Suppressor macrophage treated with lipopolysaccharide for 1 hour (primary cell): ENCODE measurements around the gene PKP4.
"Not testable (repeated sequence)": the region's sequence is repeated elsewhere in the genome, so short reads cannot be mapped to it uniquely, and the experiment has no call there.

ENCODE experiments used
- DNase-seq, 3 donors: peaks; one replicate each; pipeline ENCODE4 v3.0.0-alpha.2; 2020 to 2022

The PKP4 gene

DNA sequence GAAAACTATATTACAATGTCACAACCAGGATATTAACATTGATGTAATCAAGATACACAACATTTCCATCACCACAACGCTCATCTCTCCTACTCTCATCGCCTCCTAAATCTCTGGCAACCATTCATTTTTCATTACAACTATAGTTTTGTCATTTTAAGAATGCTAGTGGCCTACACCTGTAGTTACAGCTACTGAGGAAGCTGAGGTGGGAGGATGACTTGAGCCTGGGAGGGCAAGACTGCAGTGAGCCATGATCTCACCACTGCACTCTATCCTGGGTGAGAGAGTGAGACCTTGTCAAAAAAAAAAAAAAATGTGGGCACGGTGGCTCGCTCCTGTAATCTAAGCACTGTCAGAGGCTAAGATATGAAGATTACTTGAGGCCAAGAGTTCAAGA is 10.5 kb downstream of the PKP4 start:
- DNase-seq: no peak

- not testable (repeated sequence) for DNase-seq
Measured at GRCh38 chr2:158472829-158473228, 16.1 kb downstream of the PKP4 start.

- DNase-seq: not testable (repeated sequence)
Measured at GRCh38 chr2:158473300-158473699, 16.5 kb downstream of the PKP4 start.

GRCh38 chr2:158473719-158474392 is 17.1 kb downstream of the PKP4 start:
- DNase-seq: no peak

DNA sequence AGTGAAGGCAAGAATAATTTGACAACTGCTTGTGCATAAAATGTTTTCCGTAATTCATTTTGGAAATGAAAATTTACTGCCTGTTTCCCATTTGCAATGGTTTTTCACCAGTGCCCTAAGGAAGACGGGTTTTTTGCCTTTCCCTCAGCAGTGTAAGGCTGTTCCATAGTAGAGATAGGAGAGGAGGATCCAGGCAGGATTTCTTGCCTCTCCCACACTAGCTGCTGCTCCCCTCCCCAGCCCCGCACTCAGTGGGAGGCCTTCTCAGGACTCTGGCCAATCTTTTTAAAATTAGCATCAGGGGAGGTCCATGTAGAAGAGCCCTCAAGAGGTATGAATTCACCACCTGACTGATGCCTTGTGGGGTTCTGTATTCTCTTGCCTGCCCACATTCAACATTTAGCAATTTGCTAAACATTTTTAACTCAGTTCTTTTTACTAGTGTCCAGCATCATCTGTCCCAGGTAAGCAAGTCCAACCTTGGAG is 17.8 kb downstream of the PKP4 start:
- not testable (repeated sequence) for DNase-seq

DNA sequence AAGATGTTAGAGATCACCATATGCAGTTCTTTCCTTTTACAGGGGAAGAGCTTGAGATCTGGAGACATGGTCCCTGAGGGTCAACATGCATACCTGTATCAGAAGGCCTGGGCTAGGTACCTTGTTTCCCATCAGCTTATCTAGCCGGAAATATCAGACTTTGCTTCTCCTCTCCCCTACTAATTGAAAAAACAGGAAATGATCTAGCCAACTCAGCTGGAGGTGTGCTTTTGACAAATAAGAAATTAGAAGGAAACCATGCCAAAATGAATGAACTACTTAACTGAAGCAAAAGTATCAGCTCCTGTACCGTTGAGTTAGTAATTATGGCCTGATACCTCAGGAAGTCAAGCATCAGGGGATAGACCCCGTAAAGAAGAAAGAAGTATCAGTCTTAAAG is 20.4 kb downstream of the PKP4 start:
- no peak for DNase-seq

DNA sequence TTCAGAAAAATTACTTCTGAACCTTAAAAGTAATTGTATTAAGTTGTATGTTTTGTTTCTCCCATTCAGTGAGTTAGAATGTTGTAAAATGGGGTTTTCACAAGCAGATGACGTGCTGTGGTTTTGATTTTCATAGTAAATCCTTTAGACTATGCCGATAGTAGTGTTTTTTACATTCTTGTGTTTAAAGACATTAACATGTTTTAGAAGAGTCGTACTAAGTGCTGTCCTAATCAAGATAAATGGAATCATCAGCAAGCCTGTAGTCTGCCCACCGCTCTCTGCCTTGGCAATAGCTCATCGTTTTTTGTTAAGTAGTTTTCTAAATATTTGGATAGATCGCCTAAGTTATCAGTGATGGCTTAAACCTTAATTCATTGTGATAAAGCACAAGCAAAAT is 21.5 kb downstream of the PKP4 start:
- DNase-seq: no peak

DNA sequence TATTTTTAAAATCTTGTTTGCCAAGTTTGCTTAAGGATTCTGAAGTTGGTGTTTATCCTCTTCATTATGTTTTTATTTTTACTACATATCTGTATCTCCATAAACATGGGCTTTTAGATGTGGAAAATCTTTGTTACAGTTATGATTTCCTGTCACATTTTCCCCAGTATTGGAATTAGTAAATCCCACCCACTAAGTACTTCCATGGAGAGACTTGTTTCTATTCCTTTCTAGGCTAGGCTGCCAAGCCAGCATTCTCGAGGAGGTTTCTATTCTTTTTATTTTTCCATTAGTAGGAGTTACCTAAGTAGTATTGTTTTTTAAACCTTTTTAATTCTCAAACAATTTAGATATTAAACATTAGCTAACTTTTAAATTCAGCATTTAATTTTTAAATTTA is 22.1 kb downstream of the PKP4 start:
- DNase-seq: no peak

GRCh38 chr2:158481116-158481515 is 24.4 kb downstream of the PKP4 start:
- no peak for DNase-seq

DNA sequence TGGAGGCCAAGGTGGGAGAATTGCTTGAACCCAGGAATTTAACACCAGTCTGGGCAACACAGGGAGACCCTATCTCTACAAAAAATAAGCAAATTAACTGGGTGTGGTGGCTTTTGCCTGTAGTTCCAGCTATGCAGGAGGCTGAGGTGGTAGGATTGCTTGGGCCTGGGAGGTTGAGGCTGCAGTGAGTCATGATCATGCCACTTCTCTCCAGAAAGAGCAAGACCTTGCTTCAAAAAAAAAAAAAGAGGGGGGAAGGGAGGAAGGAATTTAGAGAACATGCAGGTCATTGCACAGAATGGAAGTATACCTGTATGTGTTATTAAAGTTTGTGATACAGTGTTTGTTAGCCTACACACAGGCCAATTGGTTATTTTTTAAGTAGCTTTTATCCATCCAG is 25.8 kb downstream of the PKP4 start:
- DNase-seq: peak; percentile 22 to 30 (median 24)

DNA sequence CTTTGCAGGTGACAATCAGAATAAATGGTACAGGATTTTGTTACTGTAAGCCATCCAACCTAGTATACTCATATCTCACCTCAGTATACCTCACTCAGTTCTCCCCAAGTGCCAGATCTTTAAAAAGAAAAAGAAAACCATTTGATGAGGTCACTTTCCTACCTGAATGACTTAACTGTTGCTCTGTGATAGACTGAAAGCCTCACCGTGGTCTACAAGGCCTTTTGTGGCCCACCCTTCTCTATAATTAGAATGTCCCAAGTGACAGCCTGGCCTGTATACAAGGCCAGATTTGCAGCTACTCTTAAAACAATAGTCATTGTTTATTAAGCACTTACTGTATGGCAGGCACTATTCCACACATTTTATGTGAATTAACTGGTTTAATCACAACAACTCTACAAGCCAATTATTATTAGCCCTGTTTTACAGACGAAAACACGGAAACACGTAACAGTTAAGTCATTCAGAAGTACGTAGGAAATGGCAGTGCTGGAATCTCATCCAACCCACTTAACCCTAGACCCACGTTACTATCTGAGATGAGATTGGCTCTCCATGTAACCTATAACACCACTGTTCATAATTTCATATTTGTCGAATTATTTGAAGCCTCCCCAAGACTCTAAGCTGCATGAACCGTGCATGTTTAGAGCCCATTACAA is 28.3 kb downstream of the PKP4 start:
- DNase-seq: peak in 1 of 3 donors; percentile 15

DNA sequence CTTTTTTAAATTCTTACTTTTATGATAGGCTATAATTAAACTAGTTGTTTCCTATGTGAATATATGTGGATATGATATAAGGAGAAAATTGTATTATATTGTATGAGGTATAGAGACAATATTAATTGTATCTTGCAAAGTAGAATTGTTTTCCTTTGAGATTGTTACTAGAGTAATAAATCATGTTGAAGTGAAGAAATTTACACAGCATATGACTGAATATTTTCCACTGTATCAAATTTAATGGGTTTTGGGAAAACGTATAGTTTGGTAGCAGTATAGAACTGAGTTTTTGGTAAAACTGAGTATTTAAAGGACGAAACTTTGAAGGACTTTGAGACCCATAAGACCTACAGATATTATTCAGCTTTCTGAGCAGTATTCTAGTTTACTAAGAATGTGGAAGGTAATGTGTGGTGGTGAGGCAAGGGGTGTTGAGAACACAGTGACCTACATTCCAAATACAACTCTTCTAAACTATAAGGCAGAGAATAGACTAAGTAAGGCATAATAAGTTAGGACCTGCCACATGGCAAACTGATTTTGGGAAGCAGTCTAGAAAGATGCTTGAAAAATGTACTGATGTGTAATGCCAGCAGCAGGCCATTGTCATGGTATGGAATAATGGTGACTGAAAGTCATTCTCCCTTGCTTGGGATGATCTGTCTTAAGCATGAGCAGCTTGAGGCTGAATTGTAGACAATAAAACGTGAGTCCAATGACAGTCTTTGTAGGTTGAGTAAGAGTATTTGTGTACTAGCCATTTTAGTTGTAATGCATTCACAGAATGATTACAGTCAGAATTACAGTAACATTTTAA is 29.6 kb downstream of the PKP4 start:
- DNase-seq: peak in 1 of 3 donors; percentile 3

- DNase-seq: peak in 1 of 3 donors; percentile 19
Measured at GRCh38 chr2:158486970-158487325, 30.2 kb downstream of the PKP4 start.

DNA sequence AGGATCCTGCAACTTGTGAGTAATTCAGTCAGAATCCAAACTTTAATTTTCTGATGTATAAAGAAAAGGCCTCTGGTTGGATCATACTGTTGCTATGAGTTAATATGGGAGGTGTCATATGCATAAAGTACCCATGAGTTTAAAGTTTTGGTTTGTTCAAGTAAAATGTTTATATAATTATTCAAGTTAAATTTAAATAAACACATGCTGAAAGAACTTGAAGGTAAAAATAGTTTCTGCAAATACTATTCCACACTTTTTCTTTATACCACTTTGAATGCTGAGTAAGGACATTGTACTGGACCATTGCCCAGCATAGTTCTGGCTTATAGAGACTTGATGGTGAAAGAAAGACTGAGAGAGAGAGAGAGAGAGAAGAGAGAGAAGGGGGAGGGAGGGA is 30.7 kb downstream of the PKP4 start:
- DNase-seq: peak in 1 of 3 donors; percentile 6

DNA sequence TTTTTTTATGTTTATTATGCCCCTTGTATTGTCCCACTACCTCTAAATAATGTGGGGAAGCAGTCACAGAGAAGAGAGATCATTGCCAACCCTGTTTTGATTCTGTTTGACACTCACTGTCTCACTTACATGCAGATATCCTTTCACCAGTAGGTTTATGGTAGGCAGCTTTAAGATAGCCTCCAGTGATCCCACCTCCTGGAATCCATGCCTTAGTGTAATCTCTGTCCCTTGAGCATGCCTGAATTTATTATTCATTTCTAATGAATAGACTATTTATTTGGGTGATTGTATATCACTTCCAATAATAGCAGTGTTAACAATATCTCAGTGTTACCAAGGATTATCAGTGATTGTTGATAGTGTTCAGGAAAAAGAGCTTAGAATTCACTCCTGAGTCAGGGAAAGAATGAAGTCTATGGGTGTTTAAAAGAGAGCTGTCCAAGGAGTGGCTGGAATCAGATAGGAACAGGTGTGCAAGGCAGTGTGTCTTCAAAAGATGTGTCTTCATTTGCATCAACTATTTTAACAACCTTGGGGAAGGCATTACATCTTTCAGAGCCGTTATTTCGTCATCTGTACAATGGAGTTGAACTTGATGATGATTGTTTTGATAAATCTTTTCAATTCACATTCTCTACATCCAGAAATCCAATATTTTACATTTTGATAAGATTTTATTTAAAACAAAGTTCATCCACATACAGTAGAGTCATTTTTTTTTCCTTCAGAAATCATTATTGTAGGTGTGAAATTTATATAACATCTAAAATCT is 31.9 kb downstream of the PKP4 start:
- peak in 1 of 3 donors; percentile 14 for DNase-seq

DNA sequence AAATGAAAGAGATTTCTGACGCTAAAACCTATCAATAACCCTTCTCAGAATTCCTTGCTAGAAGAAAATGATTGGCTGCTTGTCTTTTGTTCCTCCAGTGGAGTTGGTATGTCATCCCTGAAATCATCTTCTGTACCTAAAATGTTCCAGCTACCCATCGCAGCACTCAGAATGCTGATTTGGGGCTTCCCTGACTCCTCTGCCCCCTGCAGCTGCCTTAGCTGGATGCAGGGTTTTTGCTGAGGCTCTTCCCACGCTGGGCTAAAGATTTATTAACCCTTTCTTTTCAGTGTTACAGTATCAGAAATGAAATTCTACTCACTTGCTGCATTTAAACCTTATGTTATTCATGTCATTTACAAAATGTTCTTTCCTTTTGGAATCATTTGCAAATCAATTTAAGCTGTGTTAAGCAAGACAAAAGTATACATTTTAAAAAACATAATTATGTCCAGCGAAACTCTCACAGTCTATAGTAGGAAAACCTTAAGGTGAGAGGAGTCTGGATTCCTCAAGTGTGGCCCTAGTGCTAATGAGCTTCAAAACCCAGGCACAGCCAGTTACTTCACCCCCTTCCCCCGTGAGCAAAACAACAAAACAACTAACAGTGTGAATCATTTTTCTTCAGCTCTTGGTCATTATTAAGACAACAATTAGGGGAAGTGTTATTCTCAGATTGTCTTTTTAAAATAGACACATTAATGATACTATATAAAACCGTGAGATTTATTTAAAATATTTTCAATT is 32.8 kb downstream of the PKP4 start:
- DNase-seq: peak in 2 of 3 donors; percentile 19

GRCh38 chr2:158491072-158491471 is 34.3 kb downstream of the PKP4 start:
- DNase-seq: no peak

DNA sequence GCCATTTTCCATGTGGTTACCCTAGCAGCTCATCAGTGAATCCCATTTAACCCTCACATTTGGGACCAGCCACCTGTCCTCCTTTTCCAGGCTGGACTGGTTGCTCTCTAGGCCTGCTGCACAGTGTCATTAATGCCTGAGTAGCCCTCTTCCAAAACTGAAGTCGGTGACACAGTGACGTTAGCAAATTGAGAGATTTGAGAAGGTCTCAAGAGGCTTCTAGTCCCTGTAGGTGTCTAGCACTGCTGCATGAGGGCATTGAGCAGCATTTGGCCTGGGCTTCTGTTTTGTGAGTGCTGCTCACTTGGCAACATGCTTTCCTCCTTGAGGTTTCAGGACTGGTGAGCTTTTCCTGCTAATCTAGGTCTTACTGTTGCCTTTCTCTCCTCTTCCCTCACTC is 36.7 kb downstream of the PKP4 start:
- DNase-seq: no peak

DNA sequence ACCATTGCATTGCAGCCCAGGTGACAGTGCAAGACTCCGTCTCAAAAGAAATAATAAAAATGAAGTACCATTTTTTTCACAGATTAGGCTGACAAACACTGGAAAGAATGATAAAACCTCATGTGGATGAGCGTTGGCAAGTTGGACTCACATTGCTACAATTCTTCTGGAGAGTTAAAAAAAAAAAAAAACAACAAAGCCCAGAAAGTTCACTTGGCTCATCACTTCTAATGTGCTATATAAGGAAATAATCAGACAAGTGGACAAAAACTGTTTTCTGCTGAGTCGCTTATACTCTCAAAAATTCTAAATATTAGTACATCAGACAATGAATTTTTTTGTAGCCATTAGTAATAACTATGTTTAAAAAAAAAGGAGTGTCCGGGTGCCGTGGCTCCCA is 38.4 kb downstream of the PKP4 start:
- peak in 1 of 3 donors; percentile 14 for DNase-seq

DNA sequence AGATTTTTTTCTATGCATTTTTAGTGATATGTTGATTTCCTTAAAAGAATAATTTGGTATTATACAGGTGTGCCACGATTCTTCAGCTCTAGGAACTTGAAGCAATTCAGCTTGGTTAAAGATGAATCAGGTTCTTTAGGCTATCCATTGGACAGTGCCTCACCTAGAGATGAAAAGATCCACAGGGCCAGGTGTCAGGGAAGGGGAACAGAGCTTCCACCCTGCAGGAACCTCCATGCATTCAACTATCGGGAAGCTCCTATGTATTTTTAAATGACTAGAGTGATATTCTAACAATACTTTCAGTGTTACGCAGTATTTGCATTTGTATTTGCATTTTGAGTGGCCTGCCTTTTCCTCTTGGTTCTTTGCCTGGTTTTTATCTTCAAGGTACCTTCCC is 40.2 kb downstream of the PKP4 start:
- DNase-seq: no peak

- no peak for DNase-seq
Measured at GRCh38 chr2:158497486-158497885, 40.7 kb downstream of the PKP4 start.
